Mesodermal cell (in vitro differentiated cells): Measurements from ENCODE around the gene FHOD3.

Source experiments
- H3K27ac ChIP-seq: 2 replicates; pipeline ENCODE4 v1.7.0; 2013; ENCODE audit warnings: mild to moderate bottlenecking, low read depth, low read length, moderate library complexity; ENCODE audit not compliant: severe bottlenecking
- H3K36me3 ChIP-seq: 2 replicates; pipeline ENCODE4 v1.7.1; 2013; ENCODE audit warnings: mild to moderate bottlenecking, low read length, moderate library complexity; ENCODE audit not compliant: control insufficient read depth, insufficient read depth
- H3K4me1 ChIP-seq: one replicate; pipeline ENCODE4 v1.7.1; 2013; ENCODE audit warnings: mild to moderate bottlenecking, low read length; ENCODE audit not compliant: insufficient read depth, control insufficient read depth, poor library complexity, severe bottlenecking
- H3K4me3 ChIP-seq: 2 replicates; pipeline ENCODE4 v1.7.0; 2013; ENCODE audit warnings: low read length, control low read depth, mild to moderate bottlenecking; ENCODE audit not compliant: insufficient read depth, poor library complexity, severe bottlenecking; ENCODE audit errors: extremely low read depth
- H3K9me3 ChIP-seq: 2 replicates; pipeline ENCODE4 v1.7.1; 2013; ENCODE audit warnings: mild to moderate bottlenecking, low read length, moderate library complexity; ENCODE audit not compliant: control insufficient read depth
- WGBS, 2 experiments: methylation state at CpG; one replicate each; pipeline ENCODE4 v1.1.5; 2013; ENCODE audit warnings: missing lambda C conversion rate in 2 of 2; ENCODE audit not compliant: insufficient coverage in 2 of 2; 5-methylcytosine and 5-hydroxymethylcytosine counted together

The FHOD3 gene

GRCh38 chr18:36496022-36496421, 198.5 kb downstream of the FHOD3 start:
- no peaks in the 10 kb centered on the region for H3K9me3 ChIP-seq
- no peak overlapping the region for H3K27ac ChIP-seq
- no peaks in the 10 kb centered on the region for H3K36me3 ChIP-seq
- no peaks in the 10 kb centered on the region for H3K4me1 ChIP-seq
- no peak overlapping the region for H3K4me3 ChIP-seq

GRCh38 chr18:36499938-36500337, 202.4 kb downstream of the FHOD3 start:
- no peaks in the 10 kb centered on the region for H3K36me3 ChIP-seq
- WGBS, 2 experiments: 89 to 90% methylated on average over 3 of the region's 3 CpGs
- H3K9me3 ChIP-seq: no peaks in the 10 kb centered on the region
- no peak overlapping the region for H3K27ac ChIP-seq
- H3K4me1 ChIP-seq: no peaks in the 10 kb centered on the region
- H3K4me3 ChIP-seq: no peak overlapping the region

- 84 to 100% methylated on average over 2 of the region's 2 CpGs for WGBS, 2 experiments
These were observed 203.6 kb downstream of the FHOD3 start for GRCh38 chr18:36501100-36501499.

GRCh38 chr18:36503477-36503876, 206.0 kb downstream of the FHOD3 start:
- Histone ChIP-seq H3K4me3 (no peak overlapping the region), H3K4me1 (no peaks in the 10 kb centered on the region), H3K36me3 (no peaks in the 10 kb centered on the region), H3K9me3 (no peaks in the 10 kb centered on the region), H3K27ac (no peak overlapping the region)
- 67 to 73% methylated on average over 3 of the region's 3 CpGs for WGBS, 2 experiments

More at GRCh38 chr18:36501100-36501499, 203.6 kb downstream of the FHOD3 start:
- Histone ChIP-seq H3K27ac (no peak overlapping the region), H3K4me1 (no peaks in the 10 kb centered on the region), H3K9me3 (no peaks in the 10 kb centered on the region), H3K36me3 (no peaks in the 10 kb centered on the region), H3K4me3 (no peak overlapping the region)

DNA sequence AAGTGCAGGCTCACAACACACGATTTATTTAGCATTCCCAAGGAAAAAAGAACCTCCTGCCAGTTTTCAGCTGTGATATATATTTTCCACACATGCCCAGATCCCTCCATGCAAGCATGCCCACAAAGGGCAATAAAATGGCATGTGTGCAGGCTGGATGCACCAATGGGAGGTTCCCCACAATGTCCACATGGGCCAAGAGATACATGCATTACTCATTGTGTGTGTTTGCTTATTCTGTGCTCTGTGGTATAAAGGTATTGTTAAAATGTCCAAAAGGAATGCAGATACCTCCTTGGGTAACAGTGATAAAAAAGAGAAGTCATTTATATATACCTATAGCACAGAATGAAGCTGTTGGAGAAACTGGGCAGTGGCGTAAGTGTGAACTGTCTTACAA, 207.4 kb downstream of the FHOD3 start:
- Histone ChIP-seq H3K4me3 (no peak overlapping the region), H3K27ac (no peak overlapping the region), H3K36me3 (no peaks in the 10 kb centered on the region), H3K4me1 (no peaks in the 10 kb centered on the region), H3K9me3 (no peaks in the 10 kb centered on the region)
- WGBS, 2 experiments: 89 to 90% methylated on average over 2 of the region's 2 CpGs

DNA sequence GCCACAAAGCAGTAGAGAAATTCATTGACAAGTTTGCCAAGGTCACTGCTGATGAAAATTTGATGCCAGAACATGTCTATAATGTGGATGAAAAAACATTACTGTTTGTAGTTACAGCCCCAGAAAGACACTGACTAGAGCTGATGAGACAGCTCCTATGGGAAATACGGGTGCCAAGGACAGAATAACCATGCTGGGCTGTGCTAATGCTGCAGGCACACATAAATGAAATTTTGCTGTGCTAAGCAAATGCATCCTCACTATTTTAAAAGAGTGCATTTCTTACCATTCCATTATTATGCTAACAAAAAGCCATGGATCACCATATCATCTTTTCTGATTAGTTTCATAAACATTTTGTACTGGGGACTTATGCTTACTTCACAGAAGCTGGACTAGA, 208.2 kb downstream of the FHOD3 start:
- no peak overlapping the region for H3K27ac ChIP-seq
- H3K36me3 ChIP-seq: no peaks in the 10 kb centered on the region
- no peaks in the 10 kb centered on the region for H3K9me3 ChIP-seq
- WGBS, 2 experiments: 89 to 100% methylated on average over 1 of the region's 1 CpG
- H3K4me3 ChIP-seq: no peak overlapping the region
- H3K4me1 ChIP-seq: no peaks in the 10 kb centered on the region

DNA sequence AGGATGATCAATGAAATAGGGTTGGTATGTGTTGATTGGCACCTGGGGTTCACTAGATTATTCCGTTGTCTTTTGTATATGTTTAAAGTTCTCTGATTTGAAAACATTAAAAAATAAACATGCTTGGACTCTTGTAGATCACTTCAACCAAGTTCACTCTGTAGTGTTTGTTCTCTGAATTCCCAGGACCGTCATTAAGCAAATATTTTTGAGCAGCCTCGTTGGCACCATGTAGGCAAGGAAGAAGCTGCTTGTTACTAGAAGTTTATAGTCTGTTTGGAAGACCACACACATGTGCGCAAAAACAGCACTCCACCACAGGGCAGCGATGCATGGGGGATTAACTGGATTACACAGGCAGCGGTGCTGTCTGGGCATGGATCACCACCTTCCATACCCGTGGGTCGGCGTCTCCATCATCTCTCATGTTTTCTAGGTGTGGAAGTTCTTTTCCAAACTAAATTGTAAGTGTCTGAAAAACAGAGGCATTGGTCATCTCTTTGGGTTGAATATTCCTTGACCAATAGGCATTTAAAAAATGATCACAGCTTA, 212.2 kb downstream of the FHOD3 start:
- no peak overlapping the region for H3K27ac ChIP-seq
- H3K4me1 ChIP-seq: no peaks in the 10 kb centered on the region
- no peaks in the 10 kb centered on the region for H3K9me3 ChIP-seq
- H3K36me3 ChIP-seq: no peaks in the 10 kb centered on the region
- 81 to 88% methylated on average over 4 to 8 of the region's 9 CpGs for WGBS, 2 experiments
- no peak overlapping the region for H3K4me3 ChIP-seq

DNA sequence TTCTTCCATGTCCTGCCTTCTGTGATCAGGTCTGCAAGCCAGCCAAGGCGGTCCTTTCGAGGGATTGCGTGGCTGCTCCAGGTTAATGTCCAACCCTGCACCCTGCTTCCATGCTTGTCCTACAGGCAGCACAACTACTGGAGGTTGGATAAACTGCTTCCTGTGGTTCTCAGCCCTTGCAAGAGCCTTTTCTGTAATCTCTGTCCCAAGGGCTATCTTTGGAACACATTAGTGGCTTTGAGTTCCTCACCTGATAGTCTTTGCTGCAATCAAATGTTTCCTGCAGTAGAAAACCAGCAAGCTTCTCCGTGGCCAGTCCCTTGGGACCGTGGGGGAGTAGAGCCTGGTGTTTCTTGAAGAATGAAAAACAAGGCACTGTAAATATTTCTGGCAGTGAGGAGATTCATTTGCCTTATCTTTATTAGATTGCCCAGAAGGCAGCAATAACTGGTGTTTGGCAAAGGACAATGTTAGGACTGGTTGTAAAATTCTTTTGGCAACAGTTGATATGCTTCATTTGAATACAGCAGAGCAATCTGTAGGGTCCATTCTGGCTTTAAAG, 214.4 kb downstream of the FHOD3 start:
- H3K27ac ChIP-seq: no peak overlapping the region
- H3K4me1 ChIP-seq: no peaks in the 10 kb centered on the region
- H3K9me3 ChIP-seq: no peaks in the 10 kb centered on the region
- 94 to 98% methylated on average over 5 of the region's 5 CpGs for WGBS, 2 experiments
- no peak overlapping the region for H3K4me3 ChIP-seq
- H3K36me3 ChIP-seq: no peaks in the 10 kb centered on the region

DNA sequence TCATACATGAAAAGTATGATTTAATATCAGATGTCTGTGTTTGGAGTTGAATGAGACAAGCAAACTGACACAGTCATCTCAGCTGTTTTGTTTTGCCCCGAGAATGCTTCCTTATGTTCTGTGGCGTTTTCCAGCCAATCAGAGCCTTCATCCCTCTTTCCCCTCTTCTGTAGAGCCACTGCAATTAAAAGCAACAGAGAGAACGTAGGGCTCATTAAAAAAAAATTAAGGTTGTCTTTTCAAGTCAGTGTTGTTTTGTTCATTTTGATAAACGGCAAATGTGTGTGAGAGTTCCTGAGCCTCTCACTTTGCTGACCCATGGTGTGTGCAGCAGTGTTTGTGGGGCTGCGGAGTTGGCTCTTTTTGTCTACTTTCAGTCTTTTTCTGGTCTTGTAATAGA, 216.0 kb downstream of the FHOD3 start:
- 69 to 95% methylated on average over 2 of the region's 5 CpGs for WGBS, 2 experiments
- Histone ChIP-seq H3K4me3 (no peak overlapping the region), H3K36me3 (no peaks in the 10 kb centered on the region), H3K4me1 (no peaks in the 10 kb centered on the region), H3K9me3 (no peaks in the 10 kb centered on the region), H3K27ac (no peak overlapping the region)

DNA sequence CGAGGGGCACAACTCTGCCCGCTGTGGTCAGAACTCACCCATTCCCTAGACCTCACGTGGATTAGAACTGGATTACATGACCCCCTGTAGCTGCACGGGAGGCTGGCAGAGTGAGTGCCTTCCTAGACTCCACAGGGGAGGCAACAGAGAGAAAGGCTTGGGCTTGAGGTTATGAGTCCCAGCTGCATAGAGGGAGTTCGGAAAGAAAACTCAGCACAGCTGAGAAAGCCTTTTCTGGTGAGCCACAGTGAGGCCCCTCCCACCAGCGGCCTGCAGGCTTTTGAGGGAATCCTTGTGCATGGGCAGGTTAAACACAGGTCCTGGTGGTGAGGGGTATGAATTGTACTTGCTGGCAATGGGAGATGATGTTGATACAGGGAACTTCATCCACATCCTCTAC, 217.3 kb downstream of the FHOD3 start:
- H3K27ac ChIP-seq: no peak overlapping the region

DNA sequence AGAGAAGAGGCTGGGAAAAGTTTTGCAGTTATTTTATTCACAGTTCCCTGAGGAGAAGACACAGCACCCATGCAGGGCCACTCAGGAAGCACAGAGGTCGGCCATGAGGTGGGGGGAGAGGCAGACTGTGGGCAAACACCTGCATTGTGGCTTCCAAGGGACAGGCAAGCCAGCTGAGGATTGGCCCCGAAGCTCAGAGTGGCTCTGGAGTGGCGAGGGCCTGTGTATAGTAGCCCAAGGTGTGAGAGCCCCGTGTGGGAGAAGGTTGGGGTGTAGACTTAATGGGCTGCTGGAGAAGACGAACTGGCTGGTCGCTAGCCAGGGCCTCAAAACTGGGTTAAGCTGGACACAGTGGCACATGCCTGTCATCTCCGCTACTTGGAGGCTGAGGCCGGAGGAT, 218.7 kb downstream of the FHOD3 start:
- 90 to 91% methylated on average over 8 of the region's 8 CpGs for WGBS, 2 experiments
- Histone ChIP-seq H3K27ac (no peak overlapping the region), H3K36me3 (no peaks in the 10 kb centered on the region), H3K4me1 (no peaks in the 10 kb centered on the region), H3K4me3 (no peak overlapping the region), H3K9me3 (no peaks in the 10 kb centered on the region)

More for the DNA sequence above, 217.3 kb downstream of the FHOD3 start:
- no peaks in the 10 kb centered on the region for H3K36me3 ChIP-seq
- H3K4me3 ChIP-seq: no peak overlapping the region
- 74 to 76% methylated on average over 3 to 5 of the region's 6 CpGs for WGBS, 2 experiments
- no peaks in the 10 kb centered on the region for H3K9me3 ChIP-seq
- H3K4me1 ChIP-seq: no peaks in the 10 kb centered on the region
